ENCODE measurements around the gene FAM181A.

The FAM181A gene

DNA sequence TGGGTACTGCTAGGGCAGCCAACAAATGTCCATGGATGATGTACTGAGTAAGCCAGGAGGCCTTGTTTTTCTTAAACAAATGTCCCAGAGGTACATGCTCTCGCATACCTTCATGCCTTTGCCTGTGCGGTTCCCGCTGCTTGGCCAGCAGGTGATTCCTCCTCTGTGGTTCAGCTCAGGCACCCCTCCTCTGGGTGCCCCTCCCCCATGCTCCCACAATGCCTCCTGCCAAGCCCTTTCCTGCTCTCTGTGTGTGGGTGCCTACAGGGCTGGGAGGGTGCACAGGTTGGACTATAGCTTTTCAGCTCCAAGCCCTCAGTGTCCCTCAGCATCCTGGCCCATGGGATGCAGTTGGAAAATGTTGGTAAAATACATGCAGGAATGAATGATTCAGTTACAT lies 25.7 kb downstream of the FAM181A start:
- no peak for DNase-seq (ENCODE audit: low spot score)
- TF ChIP-seq, protein P1, sequence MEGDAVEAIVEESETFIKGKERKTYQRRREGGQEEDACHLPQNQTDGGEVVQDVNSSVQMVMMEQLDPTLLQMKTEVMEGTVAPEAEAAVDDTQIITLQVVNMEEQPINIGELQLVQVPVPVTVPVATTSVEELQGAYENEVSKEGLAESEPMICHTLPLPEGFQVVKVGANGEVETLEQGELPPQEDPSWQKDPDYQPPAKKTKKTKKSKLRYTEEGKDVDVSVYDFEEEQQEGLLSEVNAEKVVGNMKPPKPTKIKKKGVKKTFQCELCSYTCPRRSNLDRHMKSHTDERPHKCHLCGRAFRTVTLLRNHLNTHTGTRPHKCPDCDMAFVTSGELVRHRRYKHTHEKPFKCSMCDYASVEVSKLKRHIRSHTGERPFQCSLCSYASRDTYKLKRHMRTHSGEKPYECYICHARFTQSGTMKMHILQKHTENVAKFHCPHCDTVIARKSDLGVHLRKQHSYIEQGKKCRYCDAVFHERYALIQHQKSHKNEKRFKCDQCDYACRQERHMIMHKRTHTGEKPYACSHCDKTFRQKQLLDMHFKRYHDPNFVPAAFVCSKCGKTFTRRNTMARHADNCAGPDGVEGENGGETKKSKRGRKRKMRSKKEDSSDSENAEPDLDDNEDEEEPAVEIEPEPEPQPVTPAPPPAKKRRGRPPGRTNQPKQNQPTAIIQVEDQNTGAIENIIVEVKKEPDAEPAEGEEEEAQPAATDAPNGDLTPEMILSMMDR (IDR thresholded peaks at IDR 0.05; ENCODE audit: borderline replicate concordance, control extremely low read depth, extremely low read depth, insufficient read depth, missing control alignments): no peak
- in situ Hi-C loops (cut with MboI; ENCODE audit: low sequenced_read_pairs, unreplicated experiment): no loop called here

DNA sequence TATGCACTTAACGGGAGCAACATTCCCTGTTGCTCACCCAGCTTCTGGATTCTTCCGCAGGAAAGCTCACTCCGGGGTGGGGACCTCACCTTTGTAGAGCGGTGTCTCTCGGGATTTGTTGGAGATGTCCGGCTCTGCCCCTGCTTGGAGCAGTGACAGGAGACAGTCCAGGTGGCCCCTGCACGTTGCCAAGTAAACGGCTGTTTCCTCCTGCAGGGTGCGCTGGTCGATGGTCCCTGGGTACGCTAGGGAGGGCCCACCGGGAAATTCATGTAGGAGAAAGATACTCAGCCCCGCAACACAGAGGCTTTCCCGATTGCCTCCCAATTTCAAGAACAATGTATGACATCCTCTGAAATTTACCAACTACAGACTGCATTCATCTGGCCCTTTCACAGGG lies 26.1 kb downstream of the FAM181A start:
- in situ Hi-C loops (cut with MboI; ENCODE audit: low sequenced_read_pairs, unreplicated experiment): no loop called here
- TF ChIP-seq, protein P1 (IDR thresholded peaks at IDR 0.05; ENCODE audit: borderline replicate concordance, control extremely low read depth, extremely low read depth, insufficient read depth, missing control alignments): peak; percentile 41
- DNase-seq (ENCODE audit: low spot score): peak; percentile 55

DNA sequence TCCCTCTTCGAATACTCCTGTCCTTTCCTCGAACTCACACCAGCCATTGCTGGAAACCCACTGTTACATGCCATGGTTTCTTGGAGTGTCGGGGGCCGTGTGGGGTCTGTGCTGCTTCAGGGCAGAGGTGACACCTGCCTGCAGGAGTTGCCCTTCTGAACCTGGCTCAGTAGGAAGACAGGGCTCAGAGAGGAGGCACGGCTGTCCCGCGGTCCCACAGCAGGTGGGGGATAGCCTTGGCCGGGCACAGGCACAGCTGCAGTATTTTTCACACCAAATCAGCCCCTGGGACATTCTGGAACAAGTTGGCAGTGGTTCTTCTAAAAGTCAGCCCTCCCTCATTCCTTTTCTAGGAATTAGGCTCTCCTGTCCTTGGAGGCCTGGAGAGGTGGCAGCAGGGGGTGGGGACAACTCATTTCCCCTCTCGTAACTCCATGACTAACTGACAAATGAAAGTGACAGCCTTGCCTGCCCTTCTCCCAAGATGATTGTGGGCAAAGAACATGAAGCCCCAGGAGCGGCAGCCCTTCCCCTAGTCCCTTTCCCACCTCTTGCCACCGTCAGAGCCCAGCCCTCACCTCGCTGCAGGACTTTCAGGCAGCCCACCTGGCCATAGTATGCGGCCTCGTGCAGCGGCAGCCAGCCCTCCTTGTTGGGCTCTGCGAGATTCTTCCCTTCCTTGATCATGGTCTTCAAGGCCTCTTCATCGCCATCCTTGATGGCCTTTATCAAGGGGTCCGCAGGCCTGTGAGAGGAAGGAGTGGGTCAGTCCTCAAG lies 26.8 kb downstream of the FAM181A start:
- in situ Hi-C loops (cut with MboI; ENCODE audit: low sequenced_read_pairs, unreplicated experiment): no loop called here
- TF ChIP-seq, protein P1 (IDR thresholded peaks at IDR 0.05; ENCODE audit: borderline replicate concordance, control extremely low read depth, extremely low read depth, insufficient read depth, missing control alignments): no peak
- no peak for DNase-seq (ENCODE audit: low spot score)

DNA sequence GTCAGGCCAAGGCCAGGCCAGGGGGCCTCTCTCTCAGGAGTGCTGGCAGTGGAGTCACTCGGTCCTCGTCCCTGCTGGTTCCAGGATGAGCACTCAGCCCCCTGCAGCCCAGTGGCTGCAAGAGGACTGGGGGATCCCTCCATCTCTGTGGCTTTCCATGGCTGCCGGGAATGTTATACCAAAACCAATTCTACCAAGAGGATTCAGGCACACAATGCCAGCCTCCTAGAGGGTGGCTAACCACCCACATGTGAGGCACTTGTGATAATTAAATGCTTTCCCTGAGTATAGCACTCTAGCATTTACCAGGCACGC lies 27.3 kb downstream of the FAM181A start:
- no peak for DNase-seq (ENCODE audit: low spot score)
- TF ChIP-seq, protein P1 (IDR thresholded peaks at IDR 0.05; ENCODE audit: borderline replicate concordance, control extremely low read depth, extremely low read depth, insufficient read depth, missing control alignments): no peak
- in situ Hi-C loops (cut with MboI; ENCODE audit: low sequenced_read_pairs, unreplicated experiment): no loop called here

DNA sequence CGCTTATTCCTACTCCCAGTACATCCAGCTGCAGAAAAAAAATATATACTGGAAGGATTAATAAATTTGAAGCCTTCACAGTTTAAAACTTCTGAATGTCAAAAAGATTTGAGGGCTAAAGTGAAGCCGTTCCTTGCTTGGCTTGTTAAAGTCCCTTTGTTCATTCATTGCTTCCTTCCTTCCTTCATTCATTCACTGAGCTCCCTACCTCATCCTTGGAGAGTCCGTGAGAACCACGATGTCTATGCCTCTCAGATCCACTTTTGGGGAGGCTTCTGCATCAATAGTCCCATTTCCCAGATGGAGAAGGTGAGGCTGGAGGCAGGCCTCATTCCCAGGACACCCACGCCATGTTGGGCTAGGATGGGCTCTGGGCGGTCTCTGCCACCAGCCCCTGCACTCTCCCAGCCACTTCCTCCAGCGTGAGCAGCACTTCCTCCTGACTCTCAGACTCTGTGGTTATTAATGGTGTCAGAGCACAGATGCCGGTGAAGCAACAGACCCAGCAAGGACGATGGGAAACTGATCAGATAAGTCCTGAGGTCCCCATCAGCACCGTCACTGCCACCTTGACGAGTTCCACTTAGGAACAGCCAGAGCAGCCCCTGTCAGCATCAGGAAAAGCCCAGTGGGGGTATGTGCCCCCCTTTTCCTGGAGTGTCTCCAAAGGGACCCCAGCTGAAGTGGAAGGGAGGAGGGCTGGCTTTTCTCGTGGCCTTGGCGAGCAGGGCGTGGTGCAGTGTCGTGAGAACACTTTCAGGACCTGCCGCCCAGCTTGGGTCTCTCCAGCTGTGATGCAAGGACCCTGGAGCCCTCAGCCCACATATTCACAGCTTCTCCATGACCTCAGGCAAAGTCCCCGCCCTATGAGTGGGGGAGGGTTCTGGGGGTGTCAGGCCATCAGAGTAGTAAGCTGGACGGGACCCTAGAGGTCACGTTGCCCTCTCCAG lies 28.0 kb downstream of the FAM181A start:
- in situ Hi-C loops (cut with MboI; ENCODE audit: low sequenced_read_pairs, unreplicated experiment): no loop called here
- TF ChIP-seq, protein P1 (IDR thresholded peaks at IDR 0.05; ENCODE audit: borderline replicate concordance, control extremely low read depth, extremely low read depth, insufficient read depth, missing control alignments): no peak
- DNase-seq (ENCODE audit: low spot score): peak; percentile 77

DNA sequence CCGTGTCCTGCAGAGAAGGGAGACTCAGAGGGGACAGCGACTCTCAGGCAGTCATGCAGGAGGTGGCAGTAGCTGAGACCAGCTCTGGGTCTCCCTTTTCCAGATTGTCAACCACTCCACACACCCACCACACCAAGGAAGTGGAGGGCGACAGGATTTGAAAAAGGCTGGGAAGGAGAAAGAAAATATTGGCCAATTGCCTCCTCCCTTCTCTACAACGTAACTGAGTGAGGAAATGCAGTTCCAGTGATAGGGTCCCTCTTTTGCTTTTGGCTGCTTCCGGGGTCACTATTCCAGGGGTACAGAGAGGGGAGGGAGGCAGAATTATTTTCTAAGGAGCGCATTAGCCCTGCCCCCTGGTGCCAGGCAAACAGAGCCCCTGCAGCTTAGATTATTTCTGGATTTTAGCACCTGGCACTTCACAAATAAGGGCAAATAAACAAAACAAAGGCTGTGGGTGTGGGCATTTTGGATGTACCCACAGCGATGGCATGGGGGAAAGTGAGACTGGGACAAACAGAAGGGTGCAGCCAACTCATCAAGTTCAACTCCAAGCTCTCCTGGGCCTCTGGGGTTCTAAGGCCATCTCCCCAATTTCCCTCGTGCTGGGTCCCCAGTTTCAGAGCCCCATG lies 28.8 kb downstream of the FAM181A start:
- TF ChIP-seq, protein P1 (IDR thresholded peaks at IDR 0.05; ENCODE audit: borderline replicate concordance, control extremely low read depth, extremely low read depth, insufficient read depth, missing control alignments): no peak
- in situ Hi-C loops (cut with MboI; ENCODE audit: low sequenced_read_pairs, unreplicated experiment): no loop called here
- no peak for DNase-seq (ENCODE audit: low spot score)

Measured in GM13976 (cell line).